H1 (cell line): ENCODE measurements around the gene EXT2. TPM values are rescaled to one million over a fixed set of nuclear protein-coding genes. Genes with fewer than 3 reads are reported as not detected.

Experiments
- CTCF ChIA-PET: fragments of 300-600 bp; sonication (Branson Sonifier 250); formaldehyde crosslinking; loops from one replicate; lab custom pipeline; 2021; ENCODE audit not compliant: partially characterized antibody; lab: Charles Lee
- POLR2A ChIA-PET: fragments of 300-600 bp; sonication (Branson Sonifier 250); formaldehyde crosslinking; loops from one replicate; lab custom pipeline; 2021; ENCODE audit warnings: inconsistent platforms; ENCODE audit not compliant: partially characterized antibody; lab: Charles Lee
- DNase-seq, 2 experiments: peaks; one replicate each; pipeline versions ENCODE4 v3.0.0 to v3.0.0-alpha.2; 2010 to 2022; ENCODE audit warnings: low spot score in 2 of 2, low read depth in 1 of 2, mixed read lengths in 1 of 2
- FAIRE-seq: peaks from 2 replicates; lab custom pipeline; 2011; peaks lifted over from hg19 to GRCh38; lab: Jason Lieb, UNC
- H2AFZ ChIP-seq: 2 replicates; pipeline ENCODE4 v1.8.1; 2012; ENCODE audit warnings: low read length, inconsistent platforms
- H2AK5ac ChIP-seq: 2 replicates; pipeline ENCODE4 v1.6.1; 2013; ENCODE audit warnings: low read depth, low read length
- H2BK120ac ChIP-seq: replicated peaks from 2 replicates; pipeline ENCODE3; 2013; ENCODE audit warnings: low read depth, low read length, inconsistent platforms
- H2BK12ac ChIP-seq: 2 replicates; pipeline ENCODE4 v1.6.1; 2013; ENCODE audit warnings: low read depth, low read length
- H2BK15ac ChIP-seq: 2 replicates; pipeline ENCODE4 v1.6.1; 2013; ENCODE audit warnings: low read length
- H2BK20ac ChIP-seq: 2 replicates; pipeline ENCODE4 v1.6.1; 2013; ENCODE audit warnings: low read length
- H2BK5ac ChIP-seq: 2 replicates; pipeline ENCODE4 v1.6.1; 2013; ENCODE audit warnings: low read depth, low read length
- H3K14ac ChIP-seq: 2 replicates; pipeline ENCODE4 v1.6.1; 2013; ENCODE audit warnings: inconsistent platforms; ENCODE audit not compliant: insufficient read length
- H3K18ac ChIP-seq: 2 replicates; pipeline ENCODE4 v1.6.1; 2013; ENCODE audit warnings: low read length; ENCODE audit errors: extremely low read depth
- H3K23ac ChIP-seq: 2 replicates; pipeline ENCODE4 v1.6.1; 2013; ENCODE audit warnings: inconsistent platforms; ENCODE audit not compliant: insufficient read length
- H3K23me2 ChIP-seq: 2 replicates; pipeline ENCODE4 v1.6.1; 2013; ENCODE audit warnings: low read depth, low read length
- H3K27ac ChIP-seq: 2 replicates; pipeline ENCODE4 v1.6.1; 2011; ENCODE audit warnings: low read depth, low read length, inconsistent platforms
- H3K27me3 ChIP-seq, 4 experiments: replicated peaks in 1 of 4; 1 replicate in 1 of 4; 2 replicates in 3 of 4; pipeline versions ENCODE4 v1.6.1 to v1.8.1; 2011 to 2013; ENCODE audit warnings: low read length in 3 of 4, mild to moderate bottlenecking in 3 of 4, inconsistent platforms in 2 of 4, mixed read lengths in 2 of 4, moderate library complexity in 1 of 4; ENCODE audit not compliant: control insufficient read depth in 3 of 4, insufficient read depth in 3 of 4; ENCODE audit errors: extremely low read depth in 1 of 4
- H3K36me3 ChIP-seq, 4 experiments: 2 replicates each; pipeline versions ENCODE4 v1.6.1 to v1.8.1; 2011 to 2013; ENCODE audit warnings: mild to moderate bottlenecking in 4 of 4, low read length in 3 of 4, moderate library complexity in 2 of 4, control low read depth in 1 of 4, inconsistent platforms in 1 of 4; ENCODE audit not compliant: insufficient read depth in 4 of 4, control insufficient read depth in 2 of 4
- H3K4ac ChIP-seq: replicated peaks from 2 replicates; pipeline ENCODE3; 2013; ENCODE audit warnings: low read length, low read depth, mixed read lengths, inconsistent platforms; ENCODE audit not compliant: insufficient read length
- H3K4me1 ChIP-seq, 4 experiments: replicated peaks in 1 of 4; 1 replicate in 1 of 4; 2 replicates in 3 of 4; pipeline versions ENCODE4 v1.6.1 to v1.8.1; 2011 to 2013; ENCODE audit warnings: low read length in 3 of 4, inconsistent platforms in 2 of 4, mixed read lengths in 1 of 4; ENCODE audit not compliant: insufficient read depth in 4 of 4, control insufficient read depth in 3 of 4
- H3K4me2 ChIP-seq, 2 experiments: 2 replicates each; pipeline versions ENCODE4 v1.6.1 to v1.8.1; 2011 to 2013; ENCODE audit warnings: low read depth in 2 of 2, low read length in 2 of 2, control low read depth in 1 of 2, inconsistent platforms in 1 of 2, mild to moderate bottlenecking in 1 of 2; ENCODE audit not compliant: insufficient read depth in 1 of 2
- H3K4me3 ChIP-seq, 4 experiments: fragments of 200-600, 300-600 bp in 1 of 4; sonication (generic), shearing (Covaris generic), sonication (Bioruptor Twin) in 1 of 4; 2 replicates each; pipeline versions ENCODE4 v1.5.1 to v1.8.1; 2011 to 2016; ENCODE audit warnings: low read length in 4 of 4, low read depth in 3 of 4, control low read depth in 2 of 4, inconsistent platforms in 2 of 4, mild to moderate bottlenecking in 2 of 4, mixed read lengths in 1 of 4, moderate library complexity in 1 of 4; ENCODE audit not compliant: insufficient read depth in 2 of 4; ENCODE audit errors: extremely low read depth in 1 of 4
- H3K56ac ChIP-seq: replicated peaks from 2 replicates; pipeline ENCODE3; 2013; ENCODE audit warnings: low read depth, mild to moderate bottlenecking, mixed read lengths, low read length, inconsistent platforms; ENCODE audit not compliant: insufficient read length
- H3K79me1 ChIP-seq: 2 replicates; pipeline ENCODE4 v1.6.1; 2013; ENCODE audit warnings: low read depth, low read length, control low read depth
- H3K79me2 ChIP-seq, 2 experiments: 2 replicates each; pipeline versions ENCODE4 v1.6.1 to v1.8.1; 2012 to 2013; ENCODE audit warnings: low read length in 2 of 2, mild to moderate bottlenecking in 2 of 2, inconsistent platforms in 1 of 2; ENCODE audit not compliant: insufficient read depth in 2 of 2, control insufficient read depth in 1 of 2
- H3K9ac ChIP-seq, 4 experiments: replicated peaks in 1 of 4; 1 replicate in 1 of 4; 2 replicates in 3 of 4; pipeline versions ENCODE4 v1.6.1 to v1.8.1; 2011 to 2013; ENCODE audit warnings: low read depth in 3 of 4, low read length in 3 of 4, control low read depth in 2 of 4, mild to moderate bottlenecking in 2 of 4, moderate library complexity in 2 of 4, inconsistent platforms in 1 of 4; ENCODE audit errors: extremely low read depth in 1 of 4
- H3K9me3 ChIP-seq, 2 experiments: 2 replicates each; pipeline versions ENCODE4 v1.6.1 to v1.8.1; 2012 to 2013; ENCODE audit warnings: mild to moderate bottlenecking in 2 of 2, moderate library complexity in 2 of 2, control low read depth in 1 of 2, inconsistent platforms in 1 of 2, low read depth in 1 of 2, low read length in 1 of 2, mixed read lengths in 1 of 2; ENCODE audit not compliant: insufficient read depth in 2 of 2
- H4K20me1 ChIP-seq, 2 experiments: replicated peaks in 1 of 2; 2 replicates each; pipeline versions ENCODE3 to v1.8.1; 2011 to 2013; ENCODE audit warnings: inconsistent platforms in 2 of 2, low read length in 2 of 2, mild to moderate bottlenecking in 1 of 2; ENCODE audit not compliant: insufficient read depth in 2 of 2, control insufficient read depth in 1 of 2
- H4K5ac ChIP-seq: 2 replicates; pipeline ENCODE4 v1.6.1; 2013; ENCODE audit warnings: low read length, low read depth, mixed read lengths, inconsistent platforms; ENCODE audit not compliant: insufficient read length
- H4K8ac ChIP-seq: 2 replicates; pipeline ENCODE4 v1.8.0; 2013; ENCODE audit warnings: mild to moderate bottlenecking, moderate library complexity, low read length, inconsistent platforms; ENCODE audit not compliant: insufficient read depth; ENCODE audit errors: extremely low read depth
- H4K91ac ChIP-seq: replicated peaks from 2 replicates; pipeline ENCODE3; 2013; ENCODE audit warnings: low read length, mixed read lengths, inconsistent platforms; ENCODE audit not compliant: insufficient read length
- CBX8 ChIP-seq: fragments of 300-800, 300-1000 bp; sonication (generic); IDR thresholded peaks from 2 replicates; pipeline ENCODE4 v1.7.1; 2016; ENCODE audit warnings: low read depth, low read length, borderline replicate concordance
- SIRT6 ChIP-seq: IDR thresholded peaks from one replicate; pipeline ENCODE4 v1.7.1; 2012; ENCODE audit warnings: low read length, inconsistent platforms
- TCF12 ChIP-seq: IDR thresholded peaks from 2 replicates; pipeline ENCODE4 v1.6.1; 2011; ENCODE audit warnings: low read depth, mild to moderate bottlenecking, low read length
- YY1 ChIP-seq: IDR thresholded peaks from 2 replicates; pipeline ENCODE4 v1.6.1; 2011; ENCODE audit warnings: low read depth, mild to moderate bottlenecking, low read length
- WGBS, 2 experiments: shearing (Covaris generic) in 1 of 2; methylation state at CpG; one replicate each; pipeline versions ENCODE4 v1.1.6 to v1.1.7; 2013 to 2015; ENCODE audit warnings: low lambda C conversion rate in 2 of 2, mixed read lengths in 2 of 2, inconsistent platforms in 1 of 2, low coverage in 1 of 2, missing lambda C conversion rate in 1 of 2; ENCODE audit not compliant: insufficient replicate concordance in 2 of 2, insufficient coverage in 1 of 2, insufficient read length in 1 of 2; ENCODE audit errors: extremely low coverage in 1 of 2, missing lambda C conversion rate in 1 of 2; 5-methylcytosine and 5-hydroxymethylcytosine counted together
- polyA plus RNA-seq, 7 experiments: library from polyadenylated mRNA; depleted of rRNA in 3 of 7; stranded (reverse) in 5 of 7; unstranded in 2 of 7; fragments of >200 nt in 5 of 7; fragments of 200-250 nt in 2 of 7; gene quantifications; 1 replicate in 5 of 7; 2 replicates in 1 of 7; 4 replicates in 1 of 7; pipeline versions ENCODE4 v1.2.1 to v1.2.3, GENCODE V29; 2011 to 2013; ENCODE audit warnings: missing spikeins in 2 of 7, mixed read lengths in 2 of 7
- total RNA-seq: library from RNA; stranded (reverse); fragmentation: NEBNext Ultra II Directional; extraction: Animal tissue kit (Norgen Biotek cat#: 25700); gene quantifications from 2 replicates; pipeline ENCODE4 v1.2.1, GENCODE V29; 2021
- TF ChIP-seq, protein P1 (sequence below), 3 experiments: IDR thresholded peaks; 1 replicate in 2 of 3; 2 replicates in 1 of 3; pipeline versions ENCODE4 v1.5.1 to v1.6.1; 2011; ENCODE audit warnings: low read length in 3 of 3, mild to moderate bottlenecking in 3 of 3, inconsistent platforms in 2 of 3, low read depth in 1 of 3, moderate library complexity in 1 of 3; ENCODE audit not compliant: insufficient read depth in 1 of 3; ENCODE audit errors: control extremely low read depth in 1 of 3

The EXT2 gene
- total and polyA plus RNA-seq, 2 of the 8 experiments (the other 6 are each of a cell fraction or from before 2014, with no cell fraction given), result 29.8 to 42.8 TPM

GRCh38 chr11:44072757-44073658, 22.5 kb upstream of the EXT2 start:
- no peaks in the 10 kb centered on the region for H3K36me3 ChIP-seq
- no peak overlapping the region for H4K8ac ChIP-seq
- H3K4me3 ChIP-seq, result no peak overlapping the region
- CTCF ChIA-PET, result interaction anchor here (0.5 to 3.9 kb wide), 6 partner anchors 14 to 125 kb away, joined by 3 to 23 read pairs (median 4); no protein-coding TSS in a partner anchor
- no peak for FAIRE-seq
- no peaks in the 10 kb centered on the region for H3K27me3 ChIP-seq
- POLR2A ChIA-PET, result interaction anchor here (0.7 to 1.1 kb wide), 2 partner anchors 8 to 192 kb away, joined by 3 read pairs; partner anchors contain the start of gene ALKBH3
- WGBS, 2 experiments, result 95% methylated on average over 8 of the region's 8 CpGs; no CpG with 5 or more reads in 1 of the 2 experiments
- H2AK5ac ChIP-seq, result no peak overlapping the region
- no peak overlapping the region for H3K18ac ChIP-seq
- no peak overlapping the region for H3K23ac ChIP-seq
- no peaks in the 10 kb centered on the region; a peak in 1 of 4 replicates for H3K9me3 ChIP-seq
- no peak overlapping the region for H3K4ac ChIP-seq
- no peak for TF ChIP-seq YY1
- TF ChIP-seq, protein P1, sequence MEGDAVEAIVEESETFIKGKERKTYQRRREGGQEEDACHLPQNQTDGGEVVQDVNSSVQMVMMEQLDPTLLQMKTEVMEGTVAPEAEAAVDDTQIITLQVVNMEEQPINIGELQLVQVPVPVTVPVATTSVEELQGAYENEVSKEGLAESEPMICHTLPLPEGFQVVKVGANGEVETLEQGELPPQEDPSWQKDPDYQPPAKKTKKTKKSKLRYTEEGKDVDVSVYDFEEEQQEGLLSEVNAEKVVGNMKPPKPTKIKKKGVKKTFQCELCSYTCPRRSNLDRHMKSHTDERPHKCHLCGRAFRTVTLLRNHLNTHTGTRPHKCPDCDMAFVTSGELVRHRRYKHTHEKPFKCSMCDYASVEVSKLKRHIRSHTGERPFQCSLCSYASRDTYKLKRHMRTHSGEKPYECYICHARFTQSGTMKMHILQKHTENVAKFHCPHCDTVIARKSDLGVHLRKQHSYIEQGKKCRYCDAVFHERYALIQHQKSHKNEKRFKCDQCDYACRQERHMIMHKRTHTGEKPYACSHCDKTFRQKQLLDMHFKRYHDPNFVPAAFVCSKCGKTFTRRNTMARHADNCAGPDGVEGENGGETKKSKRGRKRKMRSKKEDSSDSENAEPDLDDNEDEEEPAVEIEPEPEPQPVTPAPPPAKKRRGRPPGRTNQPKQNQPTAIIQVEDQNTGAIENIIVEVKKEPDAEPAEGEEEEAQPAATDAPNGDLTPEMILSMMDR (IDR thresholded peaks at IDR 0.05; ENCODE audit: control extremely low read depth in 1 of 3, insufficient read depth in 1 of 3, low read depth in 1 of 3, low read length in 3 of 3), result no peak
- TF ChIP-seq TCF12, result no peak
- no peak for TF ChIP-seq SIRT6
- no peak for TF ChIP-seq CBX8
- H4K91ac ChIP-seq, result no peak overlapping the region
- DNase-seq, result no peak
- H2BK5ac ChIP-seq, result no peak overlapping the region
- no peaks in the 10 kb centered on the region for H3K4me1 ChIP-seq
- H2BK20ac ChIP-seq, result no peak overlapping the region
- H3K79me2 ChIP-seq, result no peaks in the 10 kb centered on the region
- no peak overlapping the region for H2BK12ac ChIP-seq
- H4K5ac ChIP-seq, result no peak overlapping the region
- no peak overlapping the region for H2BK120ac ChIP-seq
- no peak overlapping the region for H3K14ac ChIP-seq
- H3K23me2 ChIP-seq, result no peaks in the 10 kb centered on the region
- no peak overlapping the region for H3K56ac ChIP-seq
- no peak overlapping the region for H2AFZ ChIP-seq
- no peak overlapping the region for H3K27ac ChIP-seq
- no peaks in the 10 kb centered on the region for H3K79me1 ChIP-seq
- H2BK15ac ChIP-seq, result no peak overlapping the region
- no peak overlapping the region for H3K9ac ChIP-seq
- H4K20me1 ChIP-seq, result no peaks in the 10 kb centered on the region
- no peak overlapping the region for H3K4me2 ChIP-seq
